Colonic mucosa (tissue), 4 donors: ENCODE data around the gene GREB1. TPM values are rescaled to one million over a fixed set of nuclear protein-coding genes. Genes with fewer than 3 reads are reported as not detected.

Source experiments
- DNase-seq: peaks from one replicate; pipeline ENCODE4 v3.0.0-alpha.2; 2020
- H3K27ac ChIP-seq: fragments of 200-600 bp; one replicate; pipeline ENCODE4 v1.8.0; 2021
- H3K27me3 ChIP-seq: fragments of 200-600 bp; one replicate; pipeline ENCODE4 v1.8.0; 2021
- H3K36me3 ChIP-seq: fragments of 200-600 bp; one replicate; pipeline ENCODE4 v1.8.0; 2021
- H3K4me1 ChIP-seq: fragments of 200-600 bp; one replicate; pipeline ENCODE4 v1.8.0; 2021; ENCODE audit warnings: mild to moderate bottlenecking
- H3K4me3 ChIP-seq: fragments of 200-600 bp; one replicate; pipeline ENCODE4 v1.8.0; 2021
- H3K9ac ChIP-seq, 2 donors: one replicate each; pipeline ENCODE4 v1.7.0; 2013; ENCODE audit warnings: control low read depth in 2 of 2, low read depth in 2 of 2, low read length in 2 of 2
- H3K9me3 ChIP-seq: fragments of 200-600 bp; one replicate; pipeline ENCODE4 v1.8.0; 2021
- intact Hi-C: fragments of 100-400 bp; cut with DNase I; formaldehyde crosslinking; loops from one replicate; pipeline ENCODE4 v1.14.1; 2022
- total RNA-seq, 2 donors: library from RNA; stranded (reverse); fragmentation: NEBNext Ultra II Directional in 1 of 2; extraction: Animal tissue kit (Norgen Biotek cat#: 25700) in 1 of 2; gene quantifications; one replicate each; pipeline ENCODE4 v1.2.1, GENCODE V29; 2021
- TF ChIP-seq, protein P1 (sequence below): fragments of 200-600 bp; IDR thresholded peaks from one replicate; pipeline ENCODE4 v1.8.0; 2022; ENCODE audit warnings: antibody characterized with exemption, mild to moderate bottlenecking
- donor health status: healthy.
- donor health status: DM: no; HTN: no; CAD: no.
- donor health status: DM: no; HTN: no; CAD: no.

Gene GREB1
- total RNA-seq, 2 donors from 2014 or later, result 0.77 to 1.1 TPM

DNA sequence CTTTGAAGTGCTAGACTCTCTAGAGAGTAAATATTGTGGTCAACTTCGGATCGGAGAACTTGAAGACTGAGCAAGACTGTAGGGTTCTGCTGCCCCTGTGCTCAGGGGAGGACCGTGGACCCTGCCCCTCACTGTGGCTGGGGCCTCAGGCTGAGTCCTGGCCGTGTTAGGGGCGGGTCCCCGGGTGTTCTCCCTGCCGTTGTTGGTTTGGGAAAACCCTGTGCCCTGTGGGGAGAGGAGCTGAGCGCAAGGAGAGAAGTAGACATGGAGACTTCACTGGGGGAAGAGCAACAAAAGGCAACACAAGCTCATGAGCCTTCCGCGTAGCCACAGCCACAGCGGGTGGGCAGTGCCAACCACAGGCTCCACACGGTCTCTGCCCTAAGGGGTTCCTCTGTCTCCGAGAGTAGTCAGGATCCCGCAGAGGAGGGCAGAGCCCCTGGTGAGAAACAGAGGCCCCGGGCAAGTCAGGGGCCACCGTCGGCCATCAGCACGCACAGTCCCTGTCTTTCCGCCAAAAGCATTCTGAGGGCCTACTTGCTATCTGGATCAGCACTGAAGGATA is 83.1 kb downstream of the GREB1 start:
- Histone ChIP-seq H3K36me3 (no peaks in the 10 kb centered on the region), H3K27ac (no peak overlapping the region)
- DNase-seq, result no peak

GRCh38 chr2:11617527-11617926 is 83.7 kb downstream of the GREB1 start:
- no peak overlapping the region for H3K4me3 ChIP-seq
- intact Hi-C loops, result no loop called here
- H3K27me3 ChIP-seq, result no peaks in the 10 kb centered on the region
- DNase-seq, result no peak
- H3K4me1 ChIP-seq, result no peaks in the 10 kb centered on the region
- H3K27ac ChIP-seq, result no peak overlapping the region
- no peak overlapping the region for H3K9ac ChIP-seq
- TF ChIP-seq, protein P1, sequence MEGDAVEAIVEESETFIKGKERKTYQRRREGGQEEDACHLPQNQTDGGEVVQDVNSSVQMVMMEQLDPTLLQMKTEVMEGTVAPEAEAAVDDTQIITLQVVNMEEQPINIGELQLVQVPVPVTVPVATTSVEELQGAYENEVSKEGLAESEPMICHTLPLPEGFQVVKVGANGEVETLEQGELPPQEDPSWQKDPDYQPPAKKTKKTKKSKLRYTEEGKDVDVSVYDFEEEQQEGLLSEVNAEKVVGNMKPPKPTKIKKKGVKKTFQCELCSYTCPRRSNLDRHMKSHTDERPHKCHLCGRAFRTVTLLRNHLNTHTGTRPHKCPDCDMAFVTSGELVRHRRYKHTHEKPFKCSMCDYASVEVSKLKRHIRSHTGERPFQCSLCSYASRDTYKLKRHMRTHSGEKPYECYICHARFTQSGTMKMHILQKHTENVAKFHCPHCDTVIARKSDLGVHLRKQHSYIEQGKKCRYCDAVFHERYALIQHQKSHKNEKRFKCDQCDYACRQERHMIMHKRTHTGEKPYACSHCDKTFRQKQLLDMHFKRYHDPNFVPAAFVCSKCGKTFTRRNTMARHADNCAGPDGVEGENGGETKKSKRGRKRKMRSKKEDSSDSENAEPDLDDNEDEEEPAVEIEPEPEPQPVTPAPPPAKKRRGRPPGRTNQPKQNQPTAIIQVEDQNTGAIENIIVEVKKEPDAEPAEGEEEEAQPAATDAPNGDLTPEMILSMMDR, result no peak
- H3K36me3 ChIP-seq, result no peaks in the 10 kb centered on the region
- no peaks in the 10 kb centered on the region for H3K9me3 ChIP-seq

More for the DNA sequence above, 83.1 kb downstream of the GREB1 start:
- TF ChIP-seq, protein P1, result no peak
- Histone ChIP-seq H3K27me3 (no peaks in the 10 kb centered on the region), H3K9ac (no peak overlapping the region), H3K4me3 (no peak overlapping the region), H3K4me1 (no peaks in the 10 kb centered on the region), H3K9me3 (no peaks in the 10 kb centered on the region)
- intact Hi-C loops, result no loop called here

DNA sequence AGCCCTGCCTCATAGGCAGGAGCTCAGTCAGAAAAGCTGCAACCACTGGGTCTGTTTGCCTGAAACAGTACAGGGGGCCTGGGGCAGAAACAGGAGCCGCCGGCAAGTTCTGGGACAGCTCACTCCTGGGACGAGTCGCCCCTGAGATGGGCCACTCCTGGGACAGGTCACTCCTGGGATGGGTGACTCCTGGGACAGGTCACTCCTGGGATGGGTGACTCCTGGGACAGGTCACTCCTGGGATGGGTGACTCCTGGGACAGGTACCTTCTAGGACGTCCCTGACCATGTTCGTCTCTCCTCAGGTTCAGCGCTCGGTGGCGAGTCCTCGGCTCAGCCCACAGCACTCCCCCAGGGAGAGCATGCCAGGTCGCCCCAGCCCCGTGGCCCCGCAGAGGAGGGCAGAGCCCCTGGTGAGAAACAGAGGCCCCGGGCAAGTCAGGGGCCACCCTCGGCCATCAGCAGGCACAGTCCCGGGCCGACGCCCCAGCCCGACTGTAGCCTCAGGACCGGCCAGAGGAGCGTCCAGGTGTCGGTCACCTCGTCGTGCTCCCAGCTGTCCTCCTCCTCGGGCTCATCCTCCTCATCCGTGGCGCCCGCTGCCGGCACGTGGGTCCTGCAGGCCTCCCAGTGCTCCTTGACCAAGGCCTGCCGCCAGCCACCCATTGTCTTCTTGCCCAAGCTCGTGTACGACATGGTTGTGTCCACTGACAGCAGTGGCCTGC is 84.3 kb downstream of the GREB1 start:
- Histone ChIP-seq H3K4me3 (no peak overlapping the region), H3K9me3 (no peaks in the 10 kb centered on the region), H3K27ac (no peak overlapping the region), H3K36me3 (no peaks in the 10 kb centered on the region), H3K27me3 (no peaks in the 10 kb centered on the region), H3K9ac (no peak overlapping the region), H3K4me1 (no peaks in the 10 kb centered on the region)
- TF ChIP-seq, protein P1, result no peak
- no peak for DNase-seq
- intact Hi-C loops, result no loop called here

DNA sequence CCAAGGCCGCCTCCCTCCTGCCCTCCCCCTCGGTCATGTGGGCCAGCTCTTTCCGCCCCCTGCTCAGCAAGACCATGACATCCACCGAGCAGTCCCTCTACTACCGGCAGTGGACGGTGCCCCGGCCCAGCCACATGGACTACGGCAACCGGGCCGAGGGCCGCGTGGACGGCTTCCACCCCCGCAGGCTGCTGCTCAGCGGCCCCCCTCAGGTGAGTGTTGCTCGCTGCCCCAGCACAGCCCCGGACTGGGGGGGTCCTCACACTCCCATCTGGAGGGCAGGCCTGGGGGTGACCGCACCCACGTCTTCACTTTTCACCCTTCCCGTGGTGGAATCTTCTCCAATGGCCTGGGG is 84.8 kb downstream of the GREB1 start:
- Histone ChIP-seq H3K27ac (no peak overlapping the region), H3K27me3 (no peaks in the 10 kb centered on the region), H3K9me3 (no peaks in the 10 kb centered on the region), H3K36me3 (no peaks in the 10 kb centered on the region), H3K4me1 (no peaks in the 10 kb centered on the region), H3K9ac (no peak overlapping the region), H3K4me3 (no peak overlapping the region)
- DNase-seq, result no peak
- intact Hi-C loops, result no loop called here
- TF ChIP-seq, protein P1, result no peak

GRCh38 chr2:11621410-11621809 is 87.6 kb downstream of the GREB1 start:
- Histone ChIP-seq H3K4me1 (no peaks in the 10 kb centered on the region), H3K27me3 (no peaks in the 10 kb centered on the region), H3K36me3 (no peaks in the 10 kb centered on the region), H3K27ac (no peak overlapping the region), H3K4me3 (no peak overlapping the region), H3K9me3 (no peaks in the 10 kb centered on the region), H3K9ac (no peak overlapping the region)
- DNase-seq, result no peak
- TF ChIP-seq, protein P1, result no peak
- intact Hi-C loops, result no loop called here
